Caki2 (cell line): ENCODE results near the gene PRMT3. TPM values are rescaled to one million over a fixed set of nuclear protein-coding genes. Genes with fewer than 3 reads are reported as not detected.
"Not testable (repeated sequence)": the region's sequence is repeated elsewhere in the genome, so short reads cannot be mapped to it uniquely, and the experiment has no call there.

ENCODE experiments used
- DNase-seq: peaks from one replicate; pipeline ENCODE4 v3.0.0-alpha.2; 2015; ENCODE audit warnings: low read depth
- in situ Hi-C: cut with HindIII; loops from 2 replicates; pipeline ENCODE4 v1.10.0; 2016; ENCODE audit warnings: low sequenced_read_pairs, low pct_unique_long_range_greater_than_20kb, mixed read lengths
- total RNA-seq: library from RNA; depleted of rRNA; stranded (reverse); fragments of >200 nt; shearing (Covaris generic); gene quantifications from 2 replicates; pipeline ENCODE4 v1.2.3, GENCODE V29; 2014; ENCODE audit warnings: low replicate concordance

Gene PRMT3
- total RNA-seq, 1 experiment from 2014 or later: 14.7 TPM

GRCh38 chr11:20444535-20444934 lies 57.0 kb downstream of the PRMT3 start:
- DNase-seq: no peak
- in situ Hi-C loops: no loop called here

- no peak for DNase-seq
- in situ Hi-C loops: no loop called here
Measured at GRCh38 chr11:20448834-20449233, 61.3 kb downstream of the PRMT3 start.

- DNase-seq: no peak
- in situ Hi-C loops: no loop called here
Measured at GRCh38 chr11:20450829-20451228, 63.3 kb downstream of the PRMT3 start.

GRCh38 chr11:20451568-20451967 lies 64.1 kb downstream of the PRMT3 start:
- no peak for DNase-seq
- in situ Hi-C loops: no loop called here

GRCh38 chr11:20452585-20452984 lies 65.1 kb downstream of the PRMT3 start:
- no peak for DNase-seq
- in situ Hi-C loops: no loop called here

GRCh38 chr11:20453657-20454316 lies 66.3 kb downstream of the PRMT3 start:
- in situ Hi-C loops: no loop called here
- no peak for DNase-seq

GRCh38 chr11:20457001-20457799 lies 69.7 kb downstream of the PRMT3 start:
- no peak for DNase-seq
- in situ Hi-C loops: no loop called here

- in situ Hi-C loops: no loop called here
- DNase-seq: no peak
Measured at GRCh38 chr11:20457934-20458680, 70.6 kb downstream of the PRMT3 start.

GRCh38 chr11:20458905-20459632 lies 71.6 kb downstream of the PRMT3 start:
- in situ Hi-C loops: no loop called here
- no peak for DNase-seq

- no peak for DNase-seq
- in situ Hi-C loops: no loop called here
Measured at GRCh38 chr11:20459865-20460264, 72.3 kb downstream of the PRMT3 start.

GRCh38 chr11:20464518-20464917 lies 77.0 kb downstream of the PRMT3 start:
- no peak for DNase-seq
- in situ Hi-C loops: no loop called here

GRCh38 chr11:20467487-20468185 lies 80.1 kb downstream of the PRMT3 start:
- DNase-seq: no peak
- in situ Hi-C loops: no loop called here

GRCh38 chr11:20470348-20470747 lies 82.8 kb downstream of the PRMT3 start:
- in situ Hi-C loops: no loop called here
- DNase-seq: no peak

GRCh38 chr11:20471929-20472328 lies 84.4 kb downstream of the PRMT3 start:
- DNase-seq, in situ Hi-C loops: not testable (repeated sequence)

GRCh38 chr11:20474176-20474881 lies 86.8 kb downstream of the PRMT3 start:
- DNase-seq: no peak
- in situ Hi-C loops: no loop called here

GRCh38 chr11:20474882-20475517 lies 87.5 kb downstream of the PRMT3 start:
- in situ Hi-C loops: no loop called here
- DNase-seq: no peak
